K562 (cell line): ENCODE results near the gene TRIP10. TPM values are rescaled to one million over a fixed set of nuclear protein-coding genes. Genes with fewer than 3 reads are reported as not detected.

Experiments
- ATF1 ChIP-seq, 2 experiments: fragments of 450-650 bp in 1 of 2; IDR thresholded peaks; 2 replicates each; pipeline ENCODE4 v1.6.1; 2016; ENCODE audit warnings: missing compliant biosample characterization in 1 of 2, missing genetic modification characterization in 1 of 2
- CBX2 ChIP-seq: fragments of 200-600 bp; sonication (generic); IDR thresholded peaks from one replicate; pipeline ENCODE4 v1.6.1; 2012; ENCODE audit warnings: mild to moderate bottlenecking, low read length, inconsistent platforms; ENCODE audit not compliant: insufficient read depth, poor library complexity, severe bottlenecking
- ESRRA ChIP-seq: fragments of 450-650 bp; IDR thresholded peaks from 2 replicates; pipeline ENCODE4 v1.6.1; 2014; ENCODE audit warnings: low read depth, mild to moderate bottlenecking, moderate library complexity, borderline replicate concordance
- MGA ChIP-seq: fragments of 450-650 bp; IDR thresholded peaks from 2 replicates; pipeline ENCODE4 v1.6.1; 2016; ENCODE audit warnings: mild to moderate bottlenecking, moderate library complexity
- NCOR1 ChIP-seq: fragments of 450-650 bp; IDR thresholded peaks from 2 replicates; pipeline ENCODE4 v1.6.1; 2016; ENCODE audit warnings: mild to moderate bottlenecking, moderate library complexity
- NR2C2 ChIP-seq, 2 experiments: fragments of 200-800 bp in 1 of 2; sonication (Bioruptor generic) in 1 of 2; sonication (generic) in 1 of 2; formaldehyde crosslinking in 1 of 2; IDR thresholded peaks; 2 replicates each; pipeline versions ENCODE4 v1.6.1 to v1.8.0; 2016 to 2022; ENCODE audit warnings: mild to moderate bottlenecking in 1 of 2, missing compliant biosample characterization in 1 of 2, missing genetic modification characterization in 1 of 2, missing genetic modification reagents in 1 of 2
- RNF219 ChIP-seq: fragments of 250-450 bp; sonication (Bioruptor Pico); IDR thresholded peaks from 2 replicates; pipeline ENCODE4 v1.5.0; 2022; ENCODE audit warnings: mild to moderate bottlenecking
- VEZF1 ChIP-seq: fragments of 200-800 bp; sonication (Bioruptor generic); IDR thresholded peaks from 2 replicates; pipeline ENCODE4 v1.6.1; 2017; ENCODE audit warnings: missing genetic modification characterization, missing compliant biosample characterization
- ZBTB1 ChIP-seq: sonication (generic); formaldehyde crosslinking; IDR thresholded peaks from 2 replicates; pipeline ENCODE4 v1.8.1; 2023; ENCODE audit warnings: missing genetic modification reagents, low read depth, mild to moderate bottlenecking, borderline replicate concordance
- ZNF41 ChIP-seq: fragments of 250-450 bp; sonication (Bioruptor Pico); conservative IDR thresholded peaks from 2 replicates; pipeline ENCODE4 v1.4.0; 2020; ENCODE audit warnings: mild to moderate bottlenecking
- polyA plus RNA-seq, 8 experiments: library from polyadenylated mRNA; depleted of rRNA in 4 of 8; stranded (reverse) in 5 of 8; unstranded in 3 of 8; fragments of >200 nt; fragmentation: Nextera tagmentation in 2 of 8; fragmentation: Illumina TruSeq in 1 of 8; extraction: Ambion mirVana in 2 of 8; extraction: Trizol in 1 of 8; gene quantifications; 2 replicates each; pipeline versions ENCODE4 v1.2.1 to v1.2.3, GENCODE V29; 2011 to 2014; ENCODE audit warnings: inconsistent platforms in 1 of 8, missing spikeins in 1 of 8
- total RNA-seq, 7 experiments: library from RNA; depleted of rRNA in 6 of 7; stranded (reverse); fragments of >200 nt in 6 of 7; fragmentation: Illumina TruSeq in 2 of 7; extraction: Trizol in 2 of 7; gene quantifications; 2 replicates each; pipeline versions ENCODE4 v1.2.1 to v1.2.3, GENCODE V29; 2011 to 2021; ENCODE audit warnings: low replicate concordance in 1 of 7

The TRIP10 gene
- total and polyA plus RNA-seq, 9 of the 15 experiments (the other 6 are each of a cell fraction or from before 2014, with no cell fraction given), result 1.2 to 66.8 (median 36.1) TPM

DNA sequence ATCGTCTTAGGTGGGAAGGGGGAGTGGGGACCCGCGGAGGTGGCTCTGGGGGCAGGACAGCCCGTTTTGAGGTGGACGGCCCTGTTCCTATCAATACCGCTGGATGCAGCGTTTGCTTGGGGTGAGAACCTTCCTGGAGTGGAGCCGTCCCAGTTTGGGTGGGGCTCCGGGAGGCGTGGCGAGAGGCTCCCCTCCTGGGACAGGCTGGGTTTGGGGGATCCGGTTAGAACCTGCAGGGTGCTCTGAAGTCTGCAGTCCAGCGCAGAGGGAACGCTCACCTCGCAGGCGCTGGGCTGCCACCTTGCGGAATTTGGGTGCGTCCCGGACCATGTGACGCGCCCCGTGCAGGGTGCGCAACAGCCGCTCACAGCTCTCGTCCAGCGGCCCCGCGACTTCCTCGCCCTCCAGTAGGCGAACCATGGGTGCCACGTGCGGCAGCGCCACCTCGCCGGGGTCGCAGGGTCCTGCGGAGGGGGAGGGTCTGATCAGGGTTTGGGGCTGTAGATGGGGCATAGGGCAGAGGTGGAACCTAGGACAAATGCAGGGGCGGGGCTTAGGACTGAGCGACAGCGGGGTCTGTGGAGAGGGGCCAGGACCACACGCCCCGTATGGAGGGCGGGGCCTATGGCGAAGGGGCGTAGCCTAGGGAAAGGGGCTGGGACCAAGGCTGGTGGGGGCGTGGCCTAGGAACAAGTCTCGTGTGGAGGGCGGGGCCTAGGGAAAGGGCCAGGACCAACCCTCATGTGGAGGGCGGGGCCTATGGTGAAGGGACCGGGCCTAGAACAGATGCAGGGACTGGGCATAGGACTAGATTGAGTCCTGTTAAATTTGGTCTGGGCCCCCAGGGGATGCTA lies 13.9 kb downstream of the TRIP10 start (continued):
- TF ChIP-seq MGA, result peak; percentile 97
- peak; percentile 74 for TF ChIP-seq VEZF1 (CRISPR knock-in tag)
- no peak for TF ChIP-seq RNF219
- TF ChIP-seq NCOR1, result peak; percentile 19; the same call in 1 of the 2 replicates
- TF ChIP-seq ZNF41 (CRISPR knock-in tag), result no peak
- peak; percentile 71; the same call in 1 of the 2 replicates for TF ChIP-seq ESRRA
- no peak for TF ChIP-seq CBX2
- 0 out of 2 replicates have a peak, but pooled peaks have one; percentile 57 for TF ChIP-seq NR2C2 (CRISPR knock-in tag; IDR thresholded peaks at IDR 0.05)
- peak; percentile 77 for TF ChIP-seq NR2C2 (tag; IDR thresholded peaks at IDR 0.05)
- no peak for TF ChIP-seq ZBTB1 (CRISPR knock-in tag)
- TF ChIP-seq ATF1 (CRISPR knock-in tag; IDR thresholded peaks at IDR 0.05), result no peak
- peak; percentile 91 for TF ChIP-seq ATF1 (tag; IDR thresholded peaks at IDR 0.05)
